Psoas muscle (tissue), 8 donors: ENCODE results near the gene HES5. TPM values are rescaled to one million over a fixed set of nuclear protein-coding genes. Genes with fewer than 3 reads are reported as not detected.

Experiments
- ATAC-seq, 4 donors: fragments of 200-7000 bp; cut with Tn5 transposase; one replicate each; pipeline ENCODE4 v1.9.1; 2020; ENCODE audit warnings: moderate library complexity in 3 of 4, mild to moderate bottlenecking in 2 of 4
- DNase-seq, 2 donors: peaks; one replicate each; pipeline ENCODE4 v3.0.0-alpha.2; 2020
- H3K27ac ChIP-seq: fragments of 200-600 bp; one replicate; pipeline ENCODE4 v1.8.0; 2022
- H3K27me3 ChIP-seq, 3 donors: fragments of 200-600 bp in 1 of 3; one replicate each; pipeline versions ENCODE4 v1.6.1 to v1.8.0; 2013 to 2022; ENCODE audit warnings: low read length in 2 of 3, mild to moderate bottlenecking in 2 of 3, moderate library complexity in 1 of 3; ENCODE audit not compliant: insufficient read depth in 3 of 3
- H3K36me3 ChIP-seq, 2 donors: fragments of 200-600 bp in 1 of 2; one replicate each; pipeline versions ENCODE4 v1.6.1 to v1.8.0; 2013 to 2022; ENCODE audit warnings: low read depth in 1 of 2, mild to moderate bottlenecking in 1 of 2, moderate library complexity in 1 of 2; ENCODE audit not compliant: insufficient read depth in 1 of 2
- H3K4me1 ChIP-seq: fragments of 200-600 bp; one replicate; pipeline ENCODE4 v1.8.0; 2022
- H3K4me3 ChIP-seq: fragments of 200-600 bp; one replicate; pipeline ENCODE4 v1.8.0; 2022; ENCODE audit warnings: mild to moderate bottlenecking
- H3K9me3 ChIP-seq: fragments of 200-600 bp; one replicate; pipeline ENCODE4 v1.8.0; 2022
- WGBS, 3 donors: extraction: QIAGEN DNeasy Blood & Tissue Kit; methylation state at CpG; one replicate each; pipeline versions ENCODE4 v1.1.6 to v1.1.7; 2013; 5-methylcytosine and 5-hydroxymethylcytosine counted together
- intact Hi-C, 2 donors: fragments of 100-400 bp; cut with DNase I; formaldehyde crosslinking; loops; one replicate each; pipeline versions ENCODE4 v1.11.0 to v1.14.2; 2022
- polyA plus RNA-seq, 3 donors: library from polyadenylated mRNA; stranded (reverse); fragments of 200-250 nt; gene quantifications; one replicate each; pipeline ENCODE4 v1.2.3, GENCODE V29; 2013
- total RNA-seq, 4 donors: library from RNA; stranded (reverse); fragmentation: NEBNext Ultra II Directional in 2 of 4; extraction: Animal tissue kit (Norgen Biotek cat#: 25700) in 2 of 4; gene quantifications; one replicate each; pipeline versions ENCODE4 v1.2.1 to v1.2.4, GENCODE V29; 2021 to 2023
- TF ChIP-seq, protein P1 (sequence below): fragments of 200-600 bp; IDR thresholded peaks from one replicate; pipeline ENCODE4 v1.8.0; 2022; ENCODE audit warnings: antibody characterized with exemption
- donor health status: healthy with polysubstance abuse.
- donor health status: DM: no; HTN: no; CAD: no; lungs with moderate emphysema.
- donor health status: Bipolar disorder and iron deficiency.
- donor health status: healthy.
- donor health status: DM: yes; HTN: yes; CAD: no.
- donor health status: DM: no; HTN: no; CAD: no.
- donor health status: DM: no; HTN: no; CAD: no.
- donor health status: DM: yes; HTN: yes; CAD: no.

HES5 gene
- total and polyA plus RNA-seq, 7 donors: 0.13 to 0.77 (median 0.28) TPM; not detected in 1

DNA sequence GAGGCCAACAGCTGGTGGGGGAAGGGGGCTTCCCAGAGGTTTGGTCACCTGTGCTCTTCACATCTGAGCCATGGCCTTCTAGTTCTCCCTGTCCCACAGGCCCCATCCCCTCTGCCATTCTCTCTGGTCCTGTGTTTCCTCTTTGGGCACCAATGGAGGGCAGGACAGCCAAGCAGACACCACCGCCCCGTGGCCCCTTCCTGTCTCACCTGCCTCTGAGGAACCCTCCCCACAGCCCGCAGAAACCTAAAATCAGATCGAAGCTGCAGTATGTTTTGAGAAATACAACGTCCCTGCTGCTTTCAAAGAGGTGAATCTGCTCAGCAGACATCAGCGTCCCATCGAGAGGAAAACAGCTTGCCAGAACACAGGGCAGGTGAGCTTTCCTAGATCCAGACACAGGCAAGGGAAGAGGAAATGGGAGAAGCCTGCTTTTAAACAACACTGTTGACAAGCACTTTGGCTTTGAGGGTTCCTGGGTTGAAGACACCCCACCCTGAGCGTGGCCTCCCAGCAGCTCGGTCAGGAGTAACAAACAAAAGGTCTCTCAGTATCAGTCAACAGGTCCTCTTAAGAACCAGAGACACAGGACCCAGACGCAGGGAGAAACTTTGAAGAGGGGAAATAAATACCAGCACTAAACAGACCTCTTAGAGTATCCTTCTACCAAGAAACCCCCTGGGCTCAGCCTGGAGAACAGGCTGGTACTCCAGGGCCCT is 6.0 kb downstream of the HES5 start:
- ATAC-seq (no peak), DNase-seq (no peak)
- H3K27ac ChIP-seq: peak overlapping the region; percentile 77
- H3K4me3 ChIP-seq: peak overlapping the region; percentile 77
- H3K27me3 ChIP-seq: no peaks in the 10 kb centered on the region
- no peaks in the 10 kb centered on the region for H3K9me3 ChIP-seq
- TF ChIP-seq, protein P1, sequence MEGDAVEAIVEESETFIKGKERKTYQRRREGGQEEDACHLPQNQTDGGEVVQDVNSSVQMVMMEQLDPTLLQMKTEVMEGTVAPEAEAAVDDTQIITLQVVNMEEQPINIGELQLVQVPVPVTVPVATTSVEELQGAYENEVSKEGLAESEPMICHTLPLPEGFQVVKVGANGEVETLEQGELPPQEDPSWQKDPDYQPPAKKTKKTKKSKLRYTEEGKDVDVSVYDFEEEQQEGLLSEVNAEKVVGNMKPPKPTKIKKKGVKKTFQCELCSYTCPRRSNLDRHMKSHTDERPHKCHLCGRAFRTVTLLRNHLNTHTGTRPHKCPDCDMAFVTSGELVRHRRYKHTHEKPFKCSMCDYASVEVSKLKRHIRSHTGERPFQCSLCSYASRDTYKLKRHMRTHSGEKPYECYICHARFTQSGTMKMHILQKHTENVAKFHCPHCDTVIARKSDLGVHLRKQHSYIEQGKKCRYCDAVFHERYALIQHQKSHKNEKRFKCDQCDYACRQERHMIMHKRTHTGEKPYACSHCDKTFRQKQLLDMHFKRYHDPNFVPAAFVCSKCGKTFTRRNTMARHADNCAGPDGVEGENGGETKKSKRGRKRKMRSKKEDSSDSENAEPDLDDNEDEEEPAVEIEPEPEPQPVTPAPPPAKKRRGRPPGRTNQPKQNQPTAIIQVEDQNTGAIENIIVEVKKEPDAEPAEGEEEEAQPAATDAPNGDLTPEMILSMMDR: peak; percentile 14
- H3K4me1 ChIP-seq: peaks cover 52% of the 10 kb centered on the region
- intact Hi-C loops: no loop called here
- 57 to 79% (median 69%) methylated on average over 10 of the region's 10 CpGs for WGBS, 3 donors
- H3K36me3 ChIP-seq: peaks cover 6 to 29% of the 10 kb centered on the region in 2 donors

DNA sequence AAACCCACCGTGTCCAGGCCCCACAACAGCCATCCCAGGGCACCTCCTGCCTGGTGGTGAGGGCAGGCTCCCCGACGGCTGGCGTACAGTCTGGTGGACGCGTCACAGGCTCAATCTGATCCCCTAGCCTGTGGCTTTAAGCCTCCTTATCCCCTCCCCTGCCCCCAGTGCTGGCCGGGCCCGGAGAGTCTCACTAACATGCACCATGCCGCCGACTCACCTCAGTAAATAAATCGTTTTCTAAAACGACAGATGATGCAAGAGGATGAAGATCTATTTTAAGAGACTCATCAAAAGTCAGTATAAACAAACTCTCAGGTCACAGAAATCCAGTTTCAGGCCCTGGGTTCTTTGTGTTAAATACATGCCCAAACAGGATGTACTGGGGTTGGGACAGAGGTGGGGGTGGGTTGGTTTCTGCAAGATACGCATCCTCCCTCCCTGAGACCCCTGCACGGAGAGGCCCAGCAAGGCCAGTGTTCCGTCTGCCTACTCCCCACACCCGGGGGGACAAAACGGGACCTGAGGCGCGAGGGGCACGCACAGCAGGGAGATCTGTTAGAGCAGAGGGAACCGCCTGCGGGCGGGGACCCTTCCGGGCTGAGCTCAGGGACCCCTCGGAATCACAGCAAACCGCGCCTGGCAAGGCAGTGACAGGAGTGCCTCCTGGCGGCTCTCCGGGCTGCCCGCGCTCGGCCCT is 6.7 kb downstream of the HES5 start:
- no peaks in the 10 kb centered on the region for H3K9me3 ChIP-seq
- ATAC-seq (peak in 3 of 4 donors; percentile 30 to 36 (median 32)), DNase-seq (peak in 1 of 2 donors; percentile 80)
- peak overlapping the region; percentile 77 for H3K27ac ChIP-seq
- TF ChIP-seq, protein P1: no peak
- peak overlapping the region; percentile 77 for H3K4me3 ChIP-seq
- peaks cover 6 to 36% of the 10 kb centered on the region in 2 donors for H3K36me3 ChIP-seq
- peaks cover 45% of the 10 kb centered on the region for H3K4me1 ChIP-seq
- 44 to 59% (median 58%) methylated on average over 31 to 32 of the region's 32 CpGs for WGBS, 3 donors
- intact Hi-C loops: no loop called here
- no peaks in the 10 kb centered on the region for H3K27me3 ChIP-seq

DNA sequence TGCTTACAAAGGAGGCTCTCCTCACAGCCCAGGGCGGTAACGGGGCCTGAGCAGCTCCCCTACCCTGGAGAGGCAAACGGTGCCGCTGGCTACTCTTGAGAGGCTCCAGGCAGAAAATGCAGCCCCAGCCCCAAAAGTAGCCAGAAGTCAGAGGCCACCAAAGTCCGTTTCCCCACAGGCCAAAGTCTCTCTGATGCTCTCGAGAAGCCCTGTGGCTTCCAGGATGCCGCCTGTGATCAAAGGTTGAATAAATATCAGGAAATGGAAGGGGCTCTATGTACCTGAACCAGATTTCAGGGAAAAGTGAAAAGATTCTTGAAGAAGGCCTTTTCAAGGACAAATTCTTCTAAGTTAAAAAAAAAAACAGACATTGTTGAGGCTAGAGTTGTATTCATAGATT is 7.8 kb downstream of the HES5 start:
- TF ChIP-seq, protein P1: no peak
- Histone ChIP-seq H3K4me3 (no peak overlapping the region), H3K9me3 (no peaks in the 10 kb centered on the region), H3K27me3 (no peaks in the 10 kb centered on the region), H3K36me3 (peaks cover 9 to 47% of the 10 kb centered on the region in 2 donors), H3K4me1 (peaks cover 34% of the 10 kb centered on the region), H3K27ac (no peak overlapping the region)
- intact Hi-C loops: no loop called here
- DNase-seq (no peak), ATAC-seq (no peak)
- WGBS, 3 donors: 91 to 93% (median 92%) methylated on average over 7 of the region's 7 CpGs

DNA sequence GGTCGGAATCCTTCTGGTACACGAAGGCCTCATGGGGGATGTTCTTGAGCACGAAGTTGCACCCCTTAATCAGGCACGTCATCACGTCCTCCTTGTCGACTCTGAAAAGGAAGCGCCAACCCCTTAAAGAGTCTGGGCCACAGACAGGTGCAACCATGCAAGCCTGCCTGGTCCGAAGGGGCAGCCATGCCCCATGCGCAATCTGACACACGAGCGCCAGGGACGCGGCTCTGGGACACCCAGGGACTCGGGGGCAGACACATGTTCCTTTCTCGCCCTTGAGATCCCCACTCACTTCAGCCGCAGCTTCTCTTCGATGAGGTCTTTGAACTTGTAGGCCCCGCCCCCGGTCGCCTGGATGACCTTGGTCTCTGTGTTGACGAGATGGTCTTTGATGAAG is 9.3 kb downstream of the HES5 start:
- ATAC-seq (no peak), DNase-seq (no peak)
- H3K4me1 ChIP-seq: peaks cover 27% of the 10 kb centered on the region
- intact Hi-C loops: no loop called here
- no peak overlapping the region for H3K4me3 ChIP-seq
- WGBS, 3 donors: 89 to 90% (median 89%) methylated on average over 21 of the region's 21 CpGs
- no peak overlapping the region for H3K27ac ChIP-seq
- no peaks in the 10 kb centered on the region for H3K27me3 ChIP-seq
- no peaks in the 10 kb centered on the region for H3K9me3 ChIP-seq
- peaks cover 18 to 61% of the 10 kb centered on the region in 2 donors for H3K36me3 ChIP-seq
- TF ChIP-seq, protein P1: no peak
